Calu3 (cell line): Measurements from ENCODE around the gene GATB. TPM values are rescaled to one million over a fixed set of nuclear protein-coding genes. Genes with fewer than 3 reads are reported as not detected.

Experiments used
- BruUV-seq: library from RNA; stranded (reverse); fragments of 400-500 nt; replicated peaks from 2 replicates; lab custom pipeline; 2021; lab: Mats Ljungman, UMichigan
- CTCF ChIA-PET: fragments of 300-600 bp; sonication (Branson Sonifier 250); formaldehyde crosslinking; loops from one replicate; lab custom pipeline; 2022; ENCODE audit warnings: antibody characterized with exemption; lab: Charles Lee
- DNase-seq: peaks from one replicate; pipeline ENCODE4 v3.0.0; 2022
- H3K27ac Mint-ChIP-seq: one replicate; pipeline ENCODE4 v1.8.0; 2022; ENCODE audit warnings: mixed read lengths; ENCODE audit not compliant: unreplicated experiment
- H3K27me3 Mint-ChIP-seq: one replicate; pipeline ENCODE4 v1.8.0; 2022; ENCODE audit warnings: mixed read lengths; ENCODE audit not compliant: unreplicated experiment
- H3K36me3 Mint-ChIP-seq: one replicate; pipeline ENCODE4 v1.8.0; 2022; ENCODE audit warnings: mild to moderate bottlenecking, moderate library complexity, mixed read lengths; ENCODE audit not compliant: insufficient read depth, unreplicated experiment
- H3K4me1 Mint-ChIP-seq: one replicate; pipeline ENCODE4 v1.8.0; 2022; ENCODE audit warnings: mild to moderate bottlenecking, low read depth, mixed read lengths; ENCODE audit not compliant: unreplicated experiment
- H3K4me3 Mint-ChIP-seq: one replicate; pipeline ENCODE4 v1.8.0; 2022; ENCODE audit warnings: mild to moderate bottlenecking, low read depth, moderate library complexity, mixed read lengths; ENCODE audit not compliant: unreplicated experiment
- H3K9me3 Mint-ChIP-seq: one replicate; pipeline ENCODE4 v1.8.0; 2022; ENCODE audit warnings: low read depth, mixed read lengths; ENCODE audit not compliant: unreplicated experiment
- CTCF ChIP-seq: fragments of 200-600 bp; IDR thresholded peaks from one replicate; pipeline ENCODE4 v1.8.0; 2022; ENCODE audit warnings: antibody characterized with exemption; ENCODE audit not compliant: unreplicated experiment
- intact Hi-C: fragments of 100-400 bp; cut with micrococcal nuclease; formaldehyde crosslinking; loops from one replicate; pipeline ENCODE4 v1.10.0; 2022; ENCODE audit not compliant: unreplicated experiment
- total RNA-seq: library from RNA; stranded (reverse); gene quantifications from 2 replicates; pipeline ENCODE4 v1.2.3, GENCODE V29; 2022

Gene GATB
- total RNA-seq, 1 experiment from 2014 or later: 11.6 TPM

GRCh38 chr4:151640381-151640780, 120.4 kb downstream of the GATB start:
- Mint-ChIP-seq H3K4me3 (no peak overlapping the region), H3K4me1 (no peaks in the 10 kb centered on the region), H3K9me3 (no peaks in the 10 kb centered on the region), H3K27ac (no peak overlapping the region), H3K27me3 (no peaks in the 10 kb centered on the region), H3K36me3 (peaks cover 5% of the 10 kb centered on the region)
- no TSS peak for BruUV-seq
- CTCF ChIA-PET: no interaction called here
- intact Hi-C loops: loop anchor here (5.0 kb wide), 1 partner anchor 728 kb away; no protein-coding TSS in a partner anchor
- no peak for TF ChIP-seq CTCF
- no peak for DNase-seq

- CTCF ChIA-PET: no interaction called here
Measured at GRCh38 chr4:151638295-151638858, 122.4 kb downstream of the GATB start.

GRCh38 chr4:151631349-151631748, 129.5 kb downstream of the GATB start:
- BruUV-seq: no TSS peak
- DNase-seq: no peak
- intact Hi-C loops: no loop called here
- Mint-ChIP-seq H3K4me3 (no peak overlapping the region), H3K27me3 (no peaks in the 10 kb centered on the region), H3K4me1 (peaks cover 9% of the 10 kb centered on the region), H3K9me3 (no peaks in the 10 kb centered on the region), H3K27ac (no peak overlapping the region), H3K36me3 (no peaks in the 10 kb centered on the region)
- TF ChIP-seq CTCF: no peak
- CTCF ChIA-PET: interaction anchor here (1.2 kb wide), 1 partner anchor 13 kb away, joined by 3 read pairs; no protein-coding TSS in a partner anchor

More at GRCh38 chr4:151638295-151638858, 122.4 kb downstream of the GATB start:
- no peaks in the 10 kb centered on the region for H3K36me3 Mint-ChIP-seq
- no peak for DNase-seq
- H3K4me3 Mint-ChIP-seq: no peak overlapping the region
- H3K27me3 Mint-ChIP-seq: no peaks in the 10 kb centered on the region
- H3K27ac Mint-ChIP-seq: no peak overlapping the region
- BruUV-seq: no TSS peak
- no peaks in the 10 kb centered on the region for H3K9me3 Mint-ChIP-seq
- H3K4me1 Mint-ChIP-seq: no peaks in the 10 kb centered on the region
- intact Hi-C loops: no loop called here
- no peak for TF ChIP-seq CTCF

- no peak for DNase-seq
- Mint-ChIP-seq H3K36me3 (no peaks in the 10 kb centered on the region), H3K27me3 (no peaks in the 10 kb centered on the region), H3K27ac (no peak overlapping the region), H3K4me3 (no peak overlapping the region), H3K4me1 (peaks cover 9% of the 10 kb centered on the region), H3K9me3 (no peaks in the 10 kb centered on the region)
- intact Hi-C loops: no loop called here
- CTCF ChIA-PET: no interaction called here
- BruUV-seq: no TSS peak
- no peak for TF ChIP-seq CTCF
Measured at GRCh38 chr4:151629097-151629783, 131.6 kb downstream of the GATB start.
